Heart left ventricle (tissue), 16 donors: Measurements from ENCODE around the gene IRAG1. TPM values are rescaled to one million over a fixed set of nuclear protein-coding genes. Genes with fewer than 3 reads are reported as not detected.

Experiments used
- ATAC-seq, 4 donors: fragments of 200-7000 bp; cut with Tn5 transposase; one replicate each; pipeline ENCODE4 v1.9.1; 2020 to 2022; ENCODE audit warnings: moderate library complexity in 4 of 4, mild to moderate bottlenecking in 3 of 4, moderate number of reproducible peaks in 1 of 4
- DNase-seq, 5 donors: peaks; one replicate each; pipeline ENCODE4 v3.0.0-alpha.2; 2020
- H3K27ac ChIP-seq, 12 donors: fragments of 200-600 bp; sonication (generic) in 4 of 12; one replicate each; pipeline versions ENCODE4 v1.5.0 to v1.8.0; 2016 to 2022; ENCODE audit warnings: mild to moderate bottlenecking in 2 of 12
- H3K27me3 ChIP-seq, 9 donors: fragments of 200-600 bp; sonication (generic) in 2 of 9; one replicate each; pipeline versions ENCODE4 v1.5.1 to v1.8.0; 2016 to 2022; ENCODE audit warnings: mild to moderate bottlenecking in 3 of 9
- H3K36me3 ChIP-seq, 9 donors: fragments of 200-600 bp; sonication (generic) in 2 of 9; one replicate each; pipeline versions ENCODE4 v1.5.0 to v1.8.0; 2018 to 2022; ENCODE audit warnings: mild to moderate bottlenecking in 2 of 9
- H3K4me1 ChIP-seq, 12 donors: fragments of 200-600 bp; sonication (generic) in 4 of 12; one replicate each; pipeline versions ENCODE4 v1.5.0 to v1.8.0; 2016 to 2022; ENCODE audit warnings: mild to moderate bottlenecking in 3 of 12
- H3K4me3 ChIP-seq, 12 donors: fragments of 200-600 bp; sonication (generic) in 4 of 12; one replicate each; pipeline versions ENCODE4 v1.5.0 to v1.8.0; 2017 to 2022; ENCODE audit warnings: mild to moderate bottlenecking in 9 of 12, moderate library complexity in 4 of 12
- H3K9me3 ChIP-seq, 12 donors: fragments of 200-600 bp; sonication (generic) in 4 of 12; one replicate each; pipeline versions ENCODE4 v1.5.0 to v1.8.0; 2016 to 2022; ENCODE audit warnings: mild to moderate bottlenecking in 1 of 12
- CTCF ChIP-seq, 12 donors: fragments of 200-600 bp; sonication (generic) in 4 of 12; IDR thresholded peaks; one replicate each; pipeline versions ENCODE4 v1.5.0 to v1.8.0; 2018 to 2022; ENCODE audit warnings: antibody characterized with exemption in 12 of 12, mild to moderate bottlenecking in 5 of 12
- POLR2A ChIP-seq, 2 donors: fragments of 450-650 bp; IDR thresholded peaks; one replicate each; pipeline ENCODE4 v1.6.1; 2017; ENCODE audit warnings: antibody characterized with exemption in 2 of 2, mild to moderate bottlenecking in 2 of 2, moderate library complexity in 2 of 2
- WGBS, 4 donors: extraction: QIAGEN DNeasy Blood & Tissue Kit in 2 of 4; methylation state at CpG; one replicate each; pipeline versions ENCODE4 v1.1.5 to v1.1.7; 2013 to 2018; 5-methylcytosine and 5-hydroxymethylcytosine counted together
- intact Hi-C, 10 donors: fragments of 100-400 bp; cut with DNase I; formaldehyde crosslinking; loops; one replicate each; pipeline versions ENCODE4 v1.11.1 to v1.14.2; 2022
- polyA plus RNA-seq, 2 donors: library from polyadenylated mRNA; stranded (reverse); fragments of 200-250 nt; gene quantifications; one replicate each; pipeline ENCODE4 v1.2.3, GENCODE V29; 2013
- total RNA-seq, 9 donors: library from RNA; depleted of rRNA in 2 of 9; stranded (reverse); fragments of >200 nt in 2 of 9; fragmentation: NEBNext Ultra II Directional in 3 of 9; extraction: Animal tissue kit (Norgen Biotek cat#: 25700) in 3 of 9; gene quantifications; one replicate each; pipeline versions ENCODE4 v1.1.0 to v1.2.4, GENCODE V29; 2016 to 2023
- donor health status: ischemic (EF 13 %, LVEDD 7.1; RV severe dilation, severe dysfunction).
- donor health status: healthy with polysubstance abuse.
- donor health status: DM: no; HTN: yes; CAD: no.
- donor health status: DM: no; HTN: no; CAD: no.
- donor health status: ischemic (EF 25% LVEDD 6.9; RV normal size, moderate dysfunction).
- donor health status: ischemic (EF 25% LVEDD 5.7; RV mildly dilated, moderate dysfunction).
- donor health status: healthy.
- donor health status: DM: yes; HTN: yes; CAD: no.
- donor health status: ischemic (EF 35%, LVEDD 5.7; RV mildly dilated, moderate dysfunction).
- donor health status: nonischemic (EF 11% LVEDD 7.7; RV severe dilation, severe dysfunction).
- donor health status: DM: yes; HTN: yes; CAD: no.
- donor health status: PGD.
- donor health status: ischemic (EF 29% LVEDD 5.4; RV normal size, mild dysfunction).
- donor health status: nonischemic (EF 23%, LVEDD 6.1; RV moderate dilation, normal function).

Gene IRAG1
- total and polyA plus RNA-seq, 11 donors, result 3.0 to 10.6 (median 6.0) TPM

GRCh38 chr11:10669258-10670033 lies 24.1 kb downstream of the IRAG1 start:
- Histone ChIP-seq H3K27me3 (no peaks in the 10 kb centered on the region), H3K27ac (peak overlapping the region in 8 of 12 donors; percentile 1 to 77 (median 32)), H3K9me3 (no peaks in the 10 kb centered on the region), H3K4me1 (peaks cover 0 to 67% (median 32%) of the 10 kb centered on the region in 12 donors), H3K36me3 (no peaks in the 10 kb centered on the region), H3K4me3 (no peak overlapping the region)
- peak in 3 of 4 donors; percentile 48 to 52 (median 50) for ATAC-seq
- WGBS, 4 donors, result 34 to 44% (median 40%) methylated on average over 5 of the region's 5 CpGs
- intact Hi-C loops, result loop anchor here in 1 of 10 donors (10.0 kb wide), 1 partner anchor 55 kb away; no protein-coding TSS in a partner anchor
- TF ChIP-seq POLR2A (IDR thresholded peaks at IDR 0.05), result no peak
- TF ChIP-seq CTCF (IDR thresholded peaks at IDR 0.05), result no peak
- no peak for DNase-seq

GRCh38 chr11:10667521-10667885 lies 26.1 kb downstream of the IRAG1 start:
- Histone ChIP-seq H3K27ac (peak overlapping the region in 2 of 12 donors; percentile 13 to 77), H3K36me3 (no peaks in the 10 kb centered on the region), H3K4me1 (peaks cover 0 to 74% (median 34%) of the 10 kb centered on the region in 12 donors), H3K4me3 (no peak overlapping the region), H3K9me3 (no peaks in the 10 kb centered on the region), H3K27me3 (no peaks in the 10 kb centered on the region)
- DNase-seq, result no peak
- intact Hi-C loops, result loop anchor here in 1 of 10 donors (10.0 kb wide), 1 partner anchor 57 kb away; no protein-coding TSS in a partner anchor
- WGBS, 4 donors, result 68 to 84% (median 81%) methylated on average over 2 of the region's 2 CpGs
- TF ChIP-seq CTCF (IDR thresholded peaks at IDR 0.05), result no peak
- no peak for TF ChIP-seq POLR2A (IDR thresholded peaks at IDR 0.05)
- ATAC-seq, result no peak

- ATAC-seq, result no peak
- WGBS, 4 donors, result 72 to 81% (median 76%) methylated on average over 6 of the region's 6 CpGs
- peaks cover 0 to 74% (median 33%) of the 10 kb centered on the region in 12 donors for H3K4me1 ChIP-seq
Measured at GRCh38 chr11:10666556-10667520, 26.7 kb downstream of the IRAG1 start.

More at GRCh38 chr11:10666556-10667520, 26.7 kb downstream of the IRAG1 start:
- no peaks in the 10 kb centered on the region for H3K36me3 ChIP-seq
- DNase-seq, result no peak
- intact Hi-C loops, result loop anchor here in 1 of 10 donors (10.0 kb wide), 1 partner anchor 58 kb away; no protein-coding TSS in a partner anchor
- peak overlapping the region in 3 of 12 donors; percentile 13 to 77 (median 14) for H3K27ac ChIP-seq
- H3K4me3 ChIP-seq, result no peak overlapping the region
- H3K27me3 ChIP-seq, result no peaks in the 10 kb centered on the region
- TF ChIP-seq CTCF (IDR thresholded peaks at IDR 0.05) (no peak), POLR2A (IDR thresholded peaks at IDR 0.05) (no peak)
- H3K9me3 ChIP-seq, result no peaks in the 10 kb centered on the region
